Measurements from ENCODE around the gene VPS35L. TPM values are rescaled to one million over a fixed set of nuclear protein-coding genes. Genes with fewer than 3 reads are reported as not detected.

The VPS35L gene, protein sequence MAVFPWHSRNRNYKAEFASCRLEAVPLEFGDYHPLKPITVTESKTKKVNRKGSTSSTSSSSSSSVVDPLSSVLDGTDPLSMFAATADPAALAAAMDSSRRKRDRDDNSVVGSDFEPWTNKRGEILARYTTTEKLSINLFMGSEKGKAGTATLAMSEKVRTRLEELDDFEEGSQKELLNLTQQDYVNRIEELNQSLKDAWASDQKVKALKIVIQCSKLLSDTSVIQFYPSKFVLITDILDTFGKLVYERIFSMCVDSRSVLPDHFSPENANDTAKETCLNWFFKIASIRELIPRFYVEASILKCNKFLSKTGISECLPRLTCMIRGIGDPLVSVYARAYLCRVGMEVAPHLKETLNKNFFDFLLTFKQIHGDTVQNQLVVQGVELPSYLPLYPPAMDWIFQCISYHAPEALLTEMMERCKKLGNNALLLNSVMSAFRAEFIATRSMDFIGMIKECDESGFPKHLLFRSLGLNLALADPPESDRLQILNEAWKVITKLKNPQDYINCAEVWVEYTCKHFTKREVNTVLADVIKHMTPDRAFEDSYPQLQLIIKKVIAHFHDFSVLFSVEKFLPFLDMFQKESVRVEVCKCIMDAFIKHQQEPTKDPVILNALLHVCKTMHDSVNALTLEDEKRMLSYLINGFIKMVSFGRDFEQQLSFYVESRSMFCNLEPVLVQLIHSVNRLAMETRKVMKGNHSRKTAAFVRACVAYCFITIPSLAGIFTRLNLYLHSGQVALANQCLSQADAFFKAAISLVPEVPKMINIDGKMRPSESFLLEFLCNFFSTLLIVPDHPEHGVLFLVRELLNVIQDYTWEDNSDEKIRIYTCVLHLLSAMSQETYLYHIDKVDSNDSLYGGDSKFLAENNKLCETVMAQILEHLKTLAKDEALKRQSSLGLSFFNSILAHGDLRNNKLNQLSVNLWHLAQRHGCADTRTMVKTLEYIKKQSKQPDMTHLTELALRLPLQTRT
- 33.0 TPM for polyA plus RNA-seq (2013, experiment 1 of 2)
- 37.6 TPM for polyA plus RNA-seq (2013, experiment 2 of 2)

DNA sequence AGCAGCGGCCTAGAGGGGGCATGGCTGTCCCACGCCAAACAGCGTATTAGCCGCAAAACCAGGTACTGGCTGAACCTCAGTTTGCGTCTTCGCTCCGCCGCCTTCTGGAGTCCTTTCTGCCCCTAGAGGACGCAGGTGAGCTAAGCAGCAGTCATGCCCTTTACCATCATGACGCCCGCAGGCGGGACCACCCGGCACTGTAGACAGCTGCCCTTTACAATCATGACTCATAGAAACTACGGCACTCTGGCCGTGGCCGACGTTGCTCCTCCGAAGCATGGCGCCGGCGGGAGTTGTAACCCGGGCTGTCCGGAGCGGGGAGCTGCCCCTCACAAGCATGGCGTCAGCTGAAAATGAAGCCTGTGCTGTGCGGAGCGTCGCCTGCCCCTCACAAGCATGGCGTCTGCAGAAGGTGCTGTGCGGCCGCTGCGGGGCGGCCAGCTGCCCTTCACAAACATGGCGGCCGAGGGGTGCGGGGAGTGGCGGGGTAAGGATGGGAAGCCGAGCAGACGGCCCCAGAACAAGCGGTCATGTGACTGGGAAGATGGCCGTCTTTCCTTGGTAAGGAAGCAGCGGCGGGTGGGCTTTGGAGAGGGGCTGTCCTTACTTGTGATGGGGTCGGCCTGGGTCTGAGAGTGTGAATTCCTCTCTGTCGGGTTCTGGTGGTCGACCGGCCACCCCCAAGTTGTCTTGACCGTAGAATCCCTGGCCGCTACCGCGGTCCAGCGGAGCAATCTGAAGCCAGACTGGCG is at the start of gene VPS35L:
Gene VPS35L, plus strand, starts transcription at position 518 of the 752 bp plus-strand sequence. Its CDS starts 27 bp downstream, at position 545.
- Histone ChIP-seq H3K4me3 (ENCODE audit: low read length) (peak within 1 kb of the TSS; percentile 88), H3K9ac (ENCODE audit: low read depth, low read length) (peak within 1 kb of the TSS; percentile 97), H3K4me1 (ENCODE audit: insufficient read depth, low read length) (no peaks in the 10 kb centered on the region), H3K36me3 (ENCODE audit: insufficient read depth, low read length) (peaks cover 25% of the 10 kb centered on the region), H3K27me3 (ENCODE audit: insufficient read depth, low read length) (no peaks in the 10 kb centered on the region), H3K27ac (ENCODE audit: low read depth, low read length) (peak within 1 kb of the TSS; percentile 95), H3K9me3 (ENCODE audit: insufficient read depth, low read depth, low read length) (no peaks in the 10 kb centered on the region)
- WGBS, result under 1% methylated on average over 53 of the region's 53 CpGs

DNA sequence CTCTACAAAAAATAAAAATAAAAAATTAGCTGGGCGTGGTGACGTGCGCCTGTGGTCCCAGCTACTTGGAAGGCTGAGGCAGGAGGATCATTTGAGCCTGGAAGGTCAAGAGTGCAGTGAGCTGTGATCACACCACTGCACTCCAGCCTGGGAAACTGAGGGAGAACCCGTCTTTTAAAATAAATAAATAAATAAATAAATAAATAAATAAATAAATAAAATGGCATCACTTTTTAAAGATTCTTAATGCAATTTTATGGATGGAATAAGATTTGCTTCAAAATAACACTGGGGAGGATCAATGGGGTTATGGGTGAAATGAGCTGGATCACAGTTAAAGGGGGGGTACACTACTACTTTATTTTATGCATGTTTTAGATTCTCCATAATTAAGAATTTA is 48.5 kb upstream of the VPS35L start:
- H3K9ac ChIP-seq (ENCODE audit: low read depth, low read length), result no peak overlapping the region
- 96% methylated on average over 3 of the region's 4 CpGs for WGBS

DNA sequence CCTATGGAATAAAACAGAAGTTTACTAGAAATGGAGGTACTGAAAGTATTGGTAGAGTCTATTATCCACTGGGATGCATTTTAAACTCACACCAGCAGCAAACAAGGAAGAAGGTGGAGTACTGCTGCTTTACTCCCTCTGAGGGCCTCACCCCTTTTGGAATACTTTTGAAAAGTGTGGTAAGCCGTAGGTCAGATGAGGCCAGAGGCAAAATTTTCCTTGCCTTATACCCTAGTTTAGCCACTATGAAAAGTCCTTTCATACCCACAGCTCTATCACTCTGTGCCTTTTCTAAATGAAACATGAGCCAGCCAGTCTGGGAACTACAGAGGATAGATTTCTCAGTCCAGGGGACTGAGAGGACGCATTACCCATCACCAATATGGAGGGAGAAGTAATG is 47.6 kb upstream of the VPS35L start:
- H3K27me3 ChIP-seq (ENCODE audit: insufficient read depth, low read length), result no peaks in the 10 kb centered on the region
- H3K4me3 ChIP-seq (ENCODE audit: low read length), result no peak overlapping the region
- H3K27ac ChIP-seq (ENCODE audit: low read depth, low read length), result no peak overlapping the region
- no peak overlapping the region for H3K9ac ChIP-seq (ENCODE audit: low read depth, low read length)
- H3K4me1 ChIP-seq (ENCODE audit: insufficient read depth, low read length), result no peaks in the 10 kb centered on the region
- no peaks in the 10 kb centered on the region for H3K9me3 ChIP-seq (ENCODE audit: insufficient read depth, low read depth, low read length)
- H3K36me3 ChIP-seq (ENCODE audit: insufficient read depth, low read length), result peaks cover 90% of the 10 kb centered on the region
- WGBS, result 93% methylated on average over 2 of the region's 2 CpGs

More for the DNA sequence above, 48.5 kb upstream of the VPS35L start:
- H3K36me3 ChIP-seq (ENCODE audit: insufficient read depth, low read length), result peaks cover 91% of the 10 kb centered on the region
- H3K9me3 ChIP-seq (ENCODE audit: insufficient read depth, low read depth, low read length), result no peaks in the 10 kb centered on the region
- no peak overlapping the region for H3K4me3 ChIP-seq (ENCODE audit: low read length)
- no peak overlapping the region for H3K27ac ChIP-seq (ENCODE audit: low read depth, low read length)
- no peaks in the 10 kb centered on the region for H3K4me1 ChIP-seq (ENCODE audit: insufficient read depth, low read length)
- H3K27me3 ChIP-seq (ENCODE audit: insufficient read depth, low read length), result no peaks in the 10 kb centered on the region

DNA sequence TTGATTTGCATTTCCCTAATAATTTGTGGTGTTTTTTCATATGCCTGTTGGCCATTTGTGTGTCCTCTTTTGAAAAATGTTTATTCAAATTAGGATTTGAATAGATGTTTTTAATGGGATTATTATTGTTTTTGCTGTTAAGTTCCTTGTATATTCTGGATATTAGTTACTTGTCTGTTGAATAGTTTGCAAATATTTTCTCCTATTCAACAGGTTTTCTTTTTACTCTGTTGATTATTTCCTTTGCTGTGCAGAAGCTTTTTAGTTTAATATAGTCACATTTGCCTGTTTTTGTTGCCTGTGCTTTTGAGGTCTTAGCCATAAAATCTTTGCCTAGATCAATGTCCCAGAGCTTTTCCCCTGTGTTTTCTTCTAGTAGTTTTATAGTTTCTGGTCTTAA is 43.2 kb upstream of the VPS35L start:
- Histone ChIP-seq H3K27me3 (ENCODE audit: insufficient read depth, low read length) (no peaks in the 10 kb centered on the region), H3K27ac (ENCODE audit: low read depth, low read length) (no peak overlapping the region), H3K9me3 (ENCODE audit: insufficient read depth, low read depth, low read length) (no peaks in the 10 kb centered on the region), H3K9ac (ENCODE audit: low read depth, low read length) (no peak overlapping the region), H3K4me1 (ENCODE audit: insufficient read depth, low read length) (no peaks in the 10 kb centered on the region), H3K4me3 (ENCODE audit: low read length) (no peak overlapping the region), H3K36me3 (ENCODE audit: insufficient read depth, low read length) (peaks cover 94% of the 10 kb centered on the region)

DNA sequence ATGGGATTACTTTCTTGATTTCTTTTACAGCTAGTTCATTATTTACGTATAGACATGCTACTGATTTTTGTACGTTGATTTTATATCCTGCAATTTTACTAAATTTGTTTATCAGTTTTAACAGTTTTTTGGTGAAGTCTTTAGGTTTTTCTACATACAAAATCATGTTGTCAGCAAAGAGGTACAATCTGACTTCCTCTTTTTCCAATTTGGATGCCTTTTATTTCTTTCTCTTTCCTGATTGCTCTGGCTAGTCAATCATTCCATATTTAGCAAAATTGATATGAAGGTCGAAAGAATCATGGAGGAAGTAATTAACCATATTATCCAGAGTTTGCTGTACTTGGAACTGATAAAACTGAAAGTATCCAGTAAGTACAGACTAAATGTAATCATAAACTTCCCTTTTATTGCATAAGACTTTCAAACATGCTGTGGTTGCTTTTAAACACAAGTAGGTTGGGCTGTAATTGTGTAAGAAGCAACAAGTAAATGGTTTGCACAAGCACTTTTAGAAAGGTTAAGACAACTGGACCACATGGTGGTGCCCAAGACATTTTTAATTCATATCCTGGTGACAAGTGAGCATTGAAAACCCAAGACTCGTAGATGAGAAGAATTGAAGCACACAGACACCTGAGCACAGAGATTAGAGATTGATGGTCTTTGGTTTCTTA is 42.0 kb upstream of the VPS35L start:
- Histone ChIP-seq H3K4me1 (ENCODE audit: insufficient read depth, low read length) (no peaks in the 10 kb centered on the region), H3K4me3 (ENCODE audit: low read length) (no peak overlapping the region), H3K27ac (ENCODE audit: low read depth, low read length) (no peak overlapping the region), H3K36me3 (ENCODE audit: insufficient read depth, low read length) (peaks cover 88% of the 10 kb centered on the region), H3K9me3 (ENCODE audit: insufficient read depth, low read depth, low read length) (no peaks in the 10 kb centered on the region), H3K27me3 (ENCODE audit: insufficient read depth, low read length) (no peaks in the 10 kb centered on the region), H3K9ac (ENCODE audit: low read depth, low read length) (no peak overlapping the region)
- WGBS, result 98% methylated on average over 3 of the region's 4 CpGs

DNA sequence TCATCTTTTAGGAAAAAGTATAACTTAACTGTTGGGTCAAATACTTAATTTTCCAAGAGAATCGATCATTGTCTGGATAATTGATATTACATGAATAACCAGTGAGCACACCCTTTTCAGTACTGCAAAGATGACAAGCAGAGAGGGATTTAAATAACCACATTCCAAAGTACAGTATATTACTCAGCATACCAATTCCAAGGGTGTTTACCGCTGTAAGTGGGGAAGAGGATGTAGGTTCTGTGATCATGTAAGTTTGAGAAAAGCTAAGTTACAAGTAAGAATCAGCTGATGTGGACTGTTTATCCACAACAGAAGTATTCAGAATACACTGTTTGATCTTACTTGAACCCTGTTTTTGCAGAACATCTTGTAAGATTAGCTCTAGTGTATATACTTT is 39.7 kb upstream of the VPS35L start:
- Histone ChIP-seq H3K27me3 (ENCODE audit: insufficient read depth, low read length) (no peaks in the 10 kb centered on the region), H3K4me3 (ENCODE audit: low read length) (no peak overlapping the region), H3K36me3 (ENCODE audit: insufficient read depth, low read length) (peaks cover 67% of the 10 kb centered on the region), H3K27ac (ENCODE audit: low read depth, low read length) (no peak overlapping the region), H3K9ac (ENCODE audit: low read depth, low read length) (no peak overlapping the region), H3K4me1 (ENCODE audit: insufficient read depth, low read length) (no peaks in the 10 kb centered on the region; the same call in 1 of the 2 replicates), H3K9me3 (ENCODE audit: insufficient read depth, low read depth, low read length) (no peaks in the 10 kb centered on the region)
- 92% methylated on average over 2 of the region's 2 CpGs for WGBS

DNA sequence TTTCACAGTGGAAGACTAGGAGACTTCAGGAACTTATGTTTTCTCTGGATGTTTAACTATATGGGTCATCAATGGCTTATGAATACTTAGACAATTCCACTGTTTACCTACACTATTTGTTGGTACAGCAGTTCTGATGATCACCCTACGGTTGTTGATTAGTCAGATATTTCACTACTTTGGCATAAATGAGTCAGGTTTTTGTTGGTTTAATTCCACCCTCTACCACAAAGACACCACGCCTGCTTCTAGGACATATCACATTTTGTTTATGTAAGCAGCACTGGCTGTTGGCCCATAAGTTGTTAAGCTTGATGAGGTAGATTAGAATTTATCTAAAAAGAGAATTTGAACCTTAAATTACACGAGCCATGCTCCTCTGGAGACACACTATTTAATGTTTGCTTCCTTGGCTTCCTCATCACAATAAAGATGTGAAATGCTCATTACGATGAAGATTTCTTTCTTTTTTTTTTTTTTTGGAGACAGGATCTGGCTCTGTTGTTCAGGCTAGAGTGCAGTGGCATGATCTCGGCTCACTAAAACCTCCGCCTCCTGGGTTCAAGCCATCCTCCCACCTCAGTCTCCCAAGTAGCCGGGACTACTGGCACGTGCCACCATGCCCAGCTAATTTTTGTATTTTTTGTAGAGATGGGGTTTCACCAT is 37.9 kb upstream of the VPS35L start:
- H3K9me3 ChIP-seq (ENCODE audit: insufficient read depth, low read depth, low read length), result no peaks in the 10 kb centered on the region
- H3K4me1 ChIP-seq (ENCODE audit: insufficient read depth, low read length), result peaks cover 5% of the 10 kb centered on the region
- H3K9ac ChIP-seq (ENCODE audit: low read depth, low read length), result no peak overlapping the region
- H3K4me3 ChIP-seq (ENCODE audit: low read length), result no peak overlapping the region
- H3K36me3 ChIP-seq (ENCODE audit: insufficient read depth, low read length), result peaks cover 52% of the 10 kb centered on the region
- 96% methylated on average over 4 of the region's 8 CpGs for WGBS
- H3K27ac ChIP-seq (ENCODE audit: low read depth, low read length), result no peak overlapping the region
- H3K27me3 ChIP-seq (ENCODE audit: insufficient read depth, low read length), result no peaks in the 10 kb centered on the region

GRCh38 chr16:19518388-19518787 is 37.1 kb upstream of the VPS35L start:
- H3K36me3 ChIP-seq (ENCODE audit: insufficient read depth, low read length), result peaks cover 43% of the 10 kb centered on the region
- H3K9me3 ChIP-seq (ENCODE audit: insufficient read depth, low read depth, low read length), result no peaks in the 10 kb centered on the region
- no peak overlapping the region for H3K27ac ChIP-seq (ENCODE audit: low read depth, low read length)
- H3K4me1 ChIP-seq (ENCODE audit: insufficient read depth, low read length), result peaks cover 8% of the 10 kb centered on the region
- 95% methylated on average over 1 of the region's 2 CpGs for WGBS
- H3K9ac ChIP-seq (ENCODE audit: low read depth, low read length), result no peak overlapping the region
- no peaks in the 10 kb centered on the region for H3K27me3 ChIP-seq (ENCODE audit: insufficient read depth, low read length)
- no peak overlapping the region for H3K4me3 ChIP-seq (ENCODE audit: low read length)

- 24% methylated on average over 8 of the region's 8 CpGs for WGBS
- Histone ChIP-seq H3K36me3 (ENCODE audit: insufficient read depth, low read length) (peaks cover 20% of the 10 kb centered on the region), H3K27me3 (ENCODE audit: insufficient read depth, low read length) (no peaks in the 10 kb centered on the region), H3K4me3 (ENCODE audit: low read length) (peak overlapping the region; percentile 91), H3K9ac (ENCODE audit: low read depth, low read length) (peak overlapping the region; percentile 83), H3K9me3 (ENCODE audit: insufficient read depth, low read depth, low read length) (no peaks in the 10 kb centered on the region), H3K4me1 (ENCODE audit: insufficient read depth, low read length) (peaks cover 16% of the 10 kb centered on the region), H3K27ac (ENCODE audit: low read depth, low read length) (no peak overlapping the region)
These were observed 34.6 kb upstream of the VPS35L start for GRCh38 chr16:19520861-19521331.

Measured in HUES64 (cell line).